ENCODE data around the gene TMEM150B.
"Not testable (repeated sequence)": the region's sequence is repeated elsewhere in the genome, so short reads cannot be mapped to it uniquely, and the experiment has no call there.

Gene TMEM150B

GRCh38 chr19:55339105-55339888 lies 14.2 kb upstream of the TMEM150B start, which contains the start of gene KMT5C:
KMT5C (plus strand) TSS chr19:55339876; CDS start chr19:55341937, 2,061 bp downstream.
- DNase-seq (ENCODE audit: low spot score), result peak; percentile 100

DNA sequence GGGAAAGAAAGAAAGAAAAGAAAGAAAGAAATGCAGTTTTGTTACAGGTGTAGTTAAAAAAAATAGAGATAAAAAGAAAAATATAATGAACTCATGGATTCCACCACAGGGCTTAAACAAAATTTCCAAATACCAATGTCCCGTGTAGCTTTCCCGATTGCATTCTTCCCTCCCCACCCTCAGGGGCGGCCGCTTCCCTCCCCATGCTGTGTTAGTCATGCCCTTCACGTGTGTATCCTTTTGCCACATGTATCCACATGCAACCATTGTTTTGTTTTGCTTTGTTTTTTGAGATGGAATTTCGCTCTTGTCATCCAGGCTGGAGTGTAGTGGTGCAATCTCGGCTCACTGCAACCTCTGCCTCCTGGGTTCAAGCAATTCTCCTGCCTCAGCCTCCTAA lies 11.0 kb upstream of the TMEM150B start:
- peak; percentile 69 for DNase-seq (ENCODE audit: low spot score)

GRCh38 chr19:55333870-55334269 lies 8.7 kb upstream of the TMEM150B start:
- no peak for DNase-seq (ENCODE audit: low spot score)

DNA sequence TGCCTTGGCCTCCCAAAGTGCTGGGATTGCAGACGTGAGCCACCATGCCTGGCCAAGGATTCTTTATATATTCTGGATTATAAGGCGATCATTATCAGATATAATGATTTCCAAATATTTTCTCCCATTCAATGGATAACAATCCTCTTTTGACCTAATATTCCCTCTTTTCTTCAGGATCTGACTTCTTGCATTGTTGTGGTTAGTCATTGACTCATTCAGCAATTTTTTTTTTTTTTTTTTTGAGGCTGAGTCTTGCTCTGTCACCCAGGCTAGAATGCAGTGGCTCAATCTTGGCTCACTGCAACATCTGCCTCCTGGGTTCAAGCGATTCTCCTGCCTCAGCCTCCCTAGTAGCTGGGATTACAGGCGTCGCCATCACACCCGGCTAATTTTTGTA lies 4.7 kb upstream of the TMEM150B start:
- DNase-seq (ENCODE audit: low spot score), result peak; percentile 65

DNA sequence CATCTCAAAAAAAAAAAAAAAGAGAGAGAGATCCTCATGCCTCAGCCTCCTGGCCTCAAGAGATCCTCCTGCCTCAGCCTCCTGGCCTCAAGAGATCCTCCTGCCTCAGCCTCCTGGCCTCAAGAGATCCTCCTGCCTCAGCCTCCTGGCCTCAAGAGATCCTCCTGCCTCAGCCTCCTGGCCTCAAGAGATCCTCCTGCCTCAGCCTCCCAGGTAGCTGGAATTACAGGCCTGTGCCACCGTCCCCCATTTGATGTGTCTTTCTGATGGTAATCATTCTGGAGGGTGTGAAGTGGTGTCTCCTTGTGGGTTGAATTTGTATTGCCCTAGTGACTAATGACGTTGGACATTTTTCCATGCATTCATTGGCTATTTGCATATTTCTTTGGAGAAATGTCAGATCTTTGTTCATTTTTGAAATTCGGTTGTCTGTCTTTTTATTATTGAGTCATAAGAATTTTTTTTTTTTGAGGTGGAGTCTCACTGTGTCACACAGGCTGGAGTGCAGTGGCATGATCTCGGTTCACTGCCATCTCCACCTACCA lies 3.7 kb upstream of the TMEM150B start:
- DNase-seq (ENCODE audit: low spot score), result not testable (repeated sequence)

DNA sequence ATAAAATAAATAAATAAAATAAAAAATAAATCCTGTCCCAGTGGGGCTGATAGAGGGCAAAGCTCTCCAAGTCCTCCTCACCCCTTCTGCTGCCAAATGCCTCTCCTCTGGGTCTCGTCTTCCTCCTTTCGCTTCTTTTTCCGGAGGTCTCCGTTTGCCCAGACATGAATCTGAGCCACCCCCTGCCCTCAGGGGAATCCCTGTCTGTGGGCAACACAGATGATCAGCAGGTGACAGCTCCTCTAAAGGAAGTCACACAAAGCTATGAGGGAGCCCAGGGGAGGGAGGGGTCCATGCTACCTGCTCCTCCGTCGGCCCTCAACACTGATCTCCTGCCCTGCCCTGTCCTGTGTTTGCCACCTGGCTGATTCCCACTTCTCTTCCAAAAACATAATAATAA lies 479 bp downstream of the TMEM150B start:
- no peak for DNase-seq (ENCODE audit: low spot score)

DNA sequence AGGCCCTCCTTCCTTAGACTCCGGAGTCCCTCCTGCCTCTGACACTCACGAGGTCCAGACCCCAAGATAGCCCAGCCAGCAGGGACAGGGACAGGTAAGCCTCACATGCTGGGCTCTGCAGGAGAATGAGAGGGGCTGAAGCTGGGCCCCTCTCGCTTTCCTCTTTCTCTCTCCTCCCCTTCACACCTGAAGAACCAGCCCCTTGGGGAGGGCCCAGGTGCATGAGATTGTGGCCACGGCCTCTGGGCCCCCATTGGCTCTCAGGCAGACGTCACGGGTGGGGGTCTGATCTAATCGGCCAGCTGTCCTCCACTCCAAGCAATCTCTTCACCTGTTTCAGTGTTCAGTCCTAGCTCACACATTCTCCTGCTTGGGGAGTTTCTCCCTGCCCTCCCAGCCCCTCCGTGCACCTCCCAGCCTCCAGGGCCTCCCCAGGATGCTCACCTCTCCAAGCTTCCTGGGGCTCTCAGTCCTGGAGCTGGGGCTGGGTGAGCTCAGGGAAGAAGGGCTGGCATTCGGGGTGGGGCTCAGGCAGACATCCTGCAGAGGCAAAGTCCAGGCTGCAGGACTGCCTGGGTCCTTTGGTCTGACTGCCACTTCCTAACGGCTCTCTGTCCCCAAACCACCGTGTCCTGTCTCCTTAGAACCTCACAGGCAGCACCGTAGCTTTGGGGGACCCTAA lies 2.8 kb downstream of the TMEM150B start:
- DNase-seq (ENCODE audit: low spot score), result no peak

DNA sequence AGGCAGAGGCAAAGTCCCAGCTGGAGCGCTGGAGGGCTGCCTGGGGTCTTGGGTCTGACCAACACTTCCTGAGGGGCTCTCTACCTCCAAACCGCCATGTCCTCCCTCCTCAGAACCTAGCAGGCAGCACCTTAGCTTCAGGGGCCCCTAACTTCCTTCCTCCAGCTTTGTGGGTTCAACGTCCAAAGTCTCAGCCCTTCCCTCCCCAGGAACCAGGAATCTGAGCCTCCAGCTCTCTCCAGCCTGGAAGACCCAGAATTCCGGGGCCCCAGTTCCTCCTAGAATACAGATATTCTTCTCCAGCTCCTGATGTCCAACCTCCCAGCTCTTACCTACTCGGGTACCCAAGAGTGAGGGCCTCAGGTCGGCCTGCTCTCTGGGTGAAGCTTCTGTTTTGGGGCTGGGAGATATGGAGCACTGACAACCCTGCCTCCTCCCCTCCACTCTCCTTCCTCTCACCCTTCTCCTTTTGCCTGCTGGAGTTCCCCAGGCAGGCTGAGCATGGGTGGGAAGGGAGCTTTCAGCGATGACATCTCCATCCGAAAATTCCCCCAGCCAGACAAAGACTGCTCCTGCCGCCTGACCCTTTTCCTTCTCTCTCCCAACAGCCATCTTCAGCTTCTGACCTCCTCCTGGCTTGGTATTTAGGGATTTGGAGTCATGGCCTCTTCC lies 3.5 kb downstream of the TMEM150B start:
- DNase-seq (ENCODE audit: low spot score), result no peak

DNA sequence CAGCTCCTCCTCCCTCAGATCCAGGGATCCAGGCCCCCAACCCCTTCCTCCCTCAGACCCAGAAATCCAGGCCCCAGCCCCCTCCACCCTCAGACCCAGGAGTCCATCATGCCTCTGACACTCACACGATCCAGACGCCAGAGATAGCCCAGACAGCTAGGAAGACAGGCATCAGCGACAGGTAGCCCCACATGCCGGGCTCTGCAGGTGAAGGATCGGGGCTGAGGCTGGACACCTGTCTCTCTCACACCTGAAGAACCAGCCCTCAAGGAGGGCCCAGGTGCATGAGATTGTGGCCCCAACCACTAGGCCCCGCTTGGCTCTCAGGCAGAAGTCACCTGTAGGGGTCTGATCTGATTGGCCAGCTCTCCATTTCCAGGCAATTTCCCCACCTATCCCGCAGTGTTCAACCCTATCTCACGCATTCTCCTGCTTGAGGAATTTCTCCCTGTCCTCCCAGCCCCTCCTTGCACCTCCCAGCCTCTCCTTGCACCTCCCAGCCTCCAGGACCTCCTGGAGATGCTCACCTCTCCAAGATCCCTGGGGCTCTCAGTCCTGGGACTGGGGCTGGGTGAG lies 4.2 kb downstream of the TMEM150B start:
- DNase-seq (ENCODE audit: low spot score), result no peak

DNA sequence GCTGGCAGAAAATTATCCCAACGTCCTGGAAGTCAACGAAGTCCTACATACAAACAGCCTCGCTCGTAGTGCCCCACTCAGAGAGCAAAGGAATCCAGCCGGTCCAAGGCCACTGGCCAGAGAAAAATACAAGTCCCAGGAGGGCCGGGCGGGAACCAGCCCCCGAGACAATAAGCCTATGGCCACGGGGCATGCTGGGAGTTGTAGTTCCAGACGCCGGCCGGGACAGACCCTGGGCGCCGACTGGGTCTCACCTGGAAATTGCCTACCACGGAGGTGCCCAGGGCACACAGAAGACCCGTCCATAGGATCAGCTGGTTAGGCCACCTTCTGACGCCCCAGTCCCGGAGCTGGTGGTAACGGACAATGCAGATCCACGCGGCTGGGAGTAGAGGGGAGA lies 5.4 kb downstream of the TMEM150B start:
- peak; percentile 75 for DNase-seq (ENCODE audit: low spot score)

- no peak for DNase-seq (ENCODE audit: low spot score)
Observed at GRCh38 chr19:55316646-55317045, 8.5 kb downstream of the TMEM150B start.

GRCh38 chr19:55315956-55316525 lies 9.1 kb downstream of the TMEM150B start:
- DNase-seq (ENCODE audit: low spot score), result no peak

DNA sequence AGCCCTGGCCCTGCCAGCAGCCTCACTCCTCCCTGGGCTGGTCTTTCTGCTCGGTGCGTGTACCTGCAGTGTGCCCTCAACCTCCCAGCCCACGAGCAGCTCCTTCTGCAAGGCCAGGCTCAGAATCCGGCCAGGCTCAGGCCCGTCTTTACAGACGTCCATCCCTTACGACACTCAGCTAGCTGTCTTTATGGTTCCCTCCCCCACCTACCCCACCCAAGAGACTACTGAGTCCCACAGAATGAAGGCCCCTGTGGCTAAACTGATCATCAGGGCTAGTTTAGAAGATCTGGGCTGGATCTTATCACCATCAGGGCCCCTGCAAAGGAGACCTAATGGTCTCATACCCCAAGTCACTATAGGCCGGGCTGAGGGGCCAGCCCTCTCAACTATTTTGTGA lies 10.7 kb downstream of the TMEM150B start:
- no peak for DNase-seq (ENCODE audit: low spot score)

DNA sequence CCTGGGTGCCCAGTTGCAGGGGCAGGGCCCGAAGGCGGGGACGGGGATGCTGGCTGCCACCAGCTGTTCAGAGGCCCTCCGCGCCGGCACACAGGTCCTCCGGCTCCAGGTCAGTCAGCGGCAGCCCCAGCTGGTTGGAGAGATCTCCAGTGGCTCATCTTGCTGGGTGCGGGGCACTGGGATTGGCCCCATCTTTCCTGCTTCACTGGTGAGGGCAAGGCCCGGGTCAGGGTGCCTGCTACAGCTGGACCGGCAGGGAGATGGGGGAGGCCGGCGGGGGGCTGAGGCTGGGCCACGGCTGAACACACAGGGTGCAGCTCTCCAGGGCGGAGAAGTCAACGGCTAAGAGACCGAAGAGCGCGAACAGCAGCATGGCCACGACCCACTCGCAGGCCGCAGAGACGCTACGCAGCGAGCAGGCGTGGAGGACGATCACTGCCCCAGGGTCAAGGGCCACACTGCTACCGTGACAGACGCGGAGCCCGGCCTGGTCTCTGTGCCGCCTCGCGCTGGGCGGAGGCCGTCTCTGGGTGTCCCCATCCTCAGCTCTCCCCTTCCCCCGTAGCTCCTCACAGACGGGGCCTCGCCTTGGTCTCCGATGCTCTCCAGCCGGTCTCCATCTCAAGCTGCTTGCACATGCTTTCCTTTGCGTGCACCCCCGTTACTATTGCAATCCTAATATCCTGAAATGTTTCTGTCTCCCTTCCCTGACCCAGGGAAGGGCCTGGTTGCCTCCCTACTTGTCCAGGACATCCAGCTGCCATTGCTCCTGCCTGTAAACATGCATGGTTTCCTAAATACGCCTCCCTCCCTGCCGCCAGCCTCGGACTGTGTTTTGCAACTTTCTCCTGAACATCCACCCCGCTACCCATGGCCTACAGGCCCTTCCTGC lies 12.3 kb downstream of the TMEM150B start:
- no peak for DNase-seq (ENCODE audit: low spot score)

GRCh38 chr19:55311797-55312196 lies 13.3 kb downstream of the TMEM150B start:
- no peak for DNase-seq (ENCODE audit: low spot score)

DNA sequence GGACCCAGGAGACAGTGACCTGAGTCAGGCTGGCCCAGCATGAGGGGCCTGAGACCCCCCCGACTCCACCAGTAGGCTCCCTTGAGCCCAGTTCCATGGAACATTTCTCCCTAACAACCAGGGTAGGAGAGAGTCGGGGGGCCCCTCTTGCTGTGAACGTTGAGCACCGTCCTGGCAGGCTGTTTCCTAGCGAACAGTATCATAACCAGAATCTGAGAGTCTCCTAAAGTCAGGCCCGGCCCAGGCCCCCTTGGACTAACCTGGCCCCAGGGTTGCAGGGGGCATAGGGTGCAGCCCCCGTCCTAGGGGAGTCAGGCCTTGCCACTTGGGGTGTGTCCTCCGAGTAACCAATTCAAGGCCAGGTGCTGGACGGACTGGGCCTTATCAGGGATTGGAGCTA lies 13.7 kb downstream of the TMEM150B start:
- DNase-seq (ENCODE audit: low spot score), result no peak

DNA sequence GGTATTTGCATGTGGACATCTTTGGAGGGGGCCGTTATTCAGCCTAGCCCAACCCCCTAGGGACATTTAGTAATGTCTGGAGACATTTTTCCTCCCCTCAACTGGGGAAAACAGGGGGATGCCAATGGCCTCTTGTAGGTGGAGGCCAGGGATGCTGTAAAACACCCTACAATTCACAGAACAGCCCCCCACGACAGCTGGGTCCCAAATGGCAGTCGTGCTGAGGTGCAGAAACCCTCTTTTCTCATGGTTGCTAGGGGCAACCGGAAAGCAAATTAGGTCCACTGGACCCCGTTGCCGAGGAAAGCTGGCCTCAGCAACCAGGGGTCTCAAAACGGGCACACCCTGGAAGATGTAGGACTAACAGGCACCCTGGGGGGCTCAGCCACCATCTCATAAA lies 14.6 kb downstream of the TMEM150B start:
- DNase-seq (ENCODE audit: low spot score), result no peak

GRCh38 chr19:55309448-55309847 lies 15.7 kb downstream of the TMEM150B start:
- DNase-seq (ENCODE audit: low spot score), result no peak

GRCh38 chr19:55308281-55308680 lies 16.9 kb downstream of the TMEM150B start:
- DNase-seq (ENCODE audit: low spot score), result no peak

DNA sequence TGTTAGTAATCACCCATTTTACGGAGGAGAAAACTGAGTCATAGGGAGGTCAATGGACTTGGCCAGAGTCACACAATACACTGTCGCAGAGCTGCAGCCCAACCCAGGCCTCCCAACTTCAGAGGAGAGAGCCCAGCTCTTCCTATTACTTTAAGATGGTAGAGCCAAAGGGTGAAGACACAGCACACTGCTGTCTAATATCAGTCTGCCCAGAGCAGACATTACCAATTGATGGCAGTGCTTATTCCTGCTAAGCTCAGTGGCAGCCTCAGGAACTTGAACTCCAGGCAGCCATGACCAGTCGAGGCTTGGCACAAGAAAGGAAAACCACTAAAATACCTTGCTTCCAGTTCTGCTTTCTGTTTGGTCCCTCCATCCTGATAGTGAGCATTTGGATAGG lies 18.4 kb downstream of the TMEM150B start:
- no peak for DNase-seq (ENCODE audit: low spot score)

DNA sequence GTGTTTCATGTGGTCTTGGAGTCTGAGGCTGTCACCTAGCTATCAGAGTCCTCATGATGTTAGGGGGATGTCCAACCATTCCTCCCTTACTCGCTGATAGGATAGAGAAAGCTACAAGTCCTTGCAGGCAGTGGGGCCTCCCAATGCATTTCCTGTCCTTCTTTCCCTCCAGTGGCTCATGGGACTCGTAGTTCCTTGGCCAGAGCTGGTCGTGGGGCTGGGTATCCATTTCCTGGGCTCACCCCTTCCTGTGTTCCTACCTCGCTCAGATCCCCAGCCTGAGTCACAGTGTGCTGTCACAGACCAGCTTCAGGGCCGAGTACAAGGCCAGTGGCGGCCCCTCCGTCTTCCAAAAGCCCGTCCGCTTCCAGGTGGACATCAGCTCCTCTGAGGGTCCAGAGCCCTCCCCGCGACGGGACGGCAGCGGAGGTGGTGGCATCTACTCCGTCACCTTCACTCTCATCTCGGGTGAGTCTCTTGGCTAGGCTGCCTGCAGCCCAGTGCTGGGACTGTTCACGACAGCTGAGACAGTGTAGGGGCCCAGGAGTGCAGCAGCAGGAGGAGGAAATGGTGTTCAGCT lies 19.1 kb downstream of the TMEM150B start:
- no peak for DNase-seq (ENCODE audit: low spot score)

Measured in AG08395 (cell line).